Trophoblast cell (in vitro differentiated cells and primary cell): Measurements from ENCODE around the gene GALNT4.

Experiments
- DNase-seq, 2 donors: peaks; one replicate each; pipeline ENCODE4 v3.0.0-alpha.2; 2016
- H2AFZ ChIP-seq: 2 replicates; pipeline ENCODE4 v1.6.1; 2013; ENCODE audit warnings: low read length, moderate library complexity, mild to moderate bottlenecking; ENCODE audit not compliant: insufficient read depth, poor library complexity
- H2AK5ac ChIP-seq: 2 replicates; pipeline ENCODE4 v1.6.1; 2013; ENCODE audit warnings: mild to moderate bottlenecking, low read length
- H2BK120ac ChIP-seq: 2 replicates; pipeline ENCODE4 v1.6.1; 2013; ENCODE audit warnings: low read length, mild to moderate bottlenecking, moderate library complexity; ENCODE audit not compliant: insufficient read depth, poor library complexity
- H2BK12ac ChIP-seq: 2 replicates; pipeline ENCODE4 v1.6.1; 2013; ENCODE audit warnings: mild to moderate bottlenecking, low read length, moderate library complexity
- H2BK5ac ChIP-seq: 2 replicates; pipeline ENCODE4 v1.6.1; 2013; ENCODE audit warnings: low read length, low read depth, moderate library complexity, mild to moderate bottlenecking; ENCODE audit not compliant: poor library complexity
- H3K14ac ChIP-seq: 2 replicates; pipeline ENCODE4 v1.6.1; 2013; ENCODE audit warnings: mild to moderate bottlenecking, low read length
- H3K18ac ChIP-seq: 2 replicates; pipeline ENCODE4 v1.6.1; 2013; ENCODE audit warnings: mild to moderate bottlenecking, low read length
- H3K23ac ChIP-seq: 2 replicates; pipeline ENCODE4 v1.6.1; 2013; ENCODE audit warnings: low read length
- H3K27ac ChIP-seq: 2 replicates; pipeline ENCODE4 v1.5.1; 2013; ENCODE audit warnings: low read depth, mild to moderate bottlenecking, inconsistent platforms, low read length, moderate library complexity
- H3K27me3 ChIP-seq: 2 replicates; pipeline ENCODE4 v1.6.1; 2013; ENCODE audit warnings: inconsistent platforms, mild to moderate bottlenecking, low read length, moderate library complexity; ENCODE audit not compliant: insufficient read depth
- H3K36me3 ChIP-seq, 2 experiments: 1 replicate in 1 of 2; 2 replicates in 1 of 2; pipeline ENCODE4 v1.6.1; 2013; ENCODE audit warnings: low read length in 2 of 2, mild to moderate bottlenecking in 2 of 2, moderate library complexity in 1 of 2; ENCODE audit not compliant: insufficient read depth in 2 of 2, control insufficient read depth in 1 of 2
- H3K4ac ChIP-seq: 2 replicates; pipeline ENCODE4 v1.6.1; 2013; ENCODE audit warnings: low read depth, mild to moderate bottlenecking, low read length, moderate library complexity
- H3K4me1 ChIP-seq, 2 experiments: 1 replicate in 1 of 2; 2 replicates in 1 of 2; pipeline ENCODE4 v1.6.1; 2013; ENCODE audit warnings: low read length in 2 of 2, mild to moderate bottlenecking in 2 of 2, moderate library complexity in 1 of 2; ENCODE audit not compliant: insufficient read depth in 2 of 2, control insufficient read depth in 1 of 2
- H3K4me2 ChIP-seq: 2 replicates; pipeline ENCODE4 v1.6.1; 2013; ENCODE audit warnings: inconsistent platforms, mild to moderate bottlenecking, low read length, moderate library complexity
- H3K4me3 ChIP-seq: 2 replicates; pipeline ENCODE4 v1.5.1; 2013; ENCODE audit warnings: mild to moderate bottlenecking, low read depth, low read length, inconsistent platforms
- H3K79me1 ChIP-seq: one replicate; pipeline ENCODE4 v1.6.1; 2013; ENCODE audit warnings: low read length
- H3K79me2 ChIP-seq: 2 replicates; pipeline ENCODE4 v1.6.1; 2013; ENCODE audit warnings: low read length, mild to moderate bottlenecking; ENCODE audit not compliant: control insufficient read depth, insufficient read depth, poor library complexity
- H3K9ac ChIP-seq: 2 replicates; pipeline ENCODE4 v1.6.1; 2013; ENCODE audit warnings: mild to moderate bottlenecking, low read length
- H3K9me3 ChIP-seq: 2 replicates; pipeline ENCODE4 v1.6.1; 2013; ENCODE audit warnings: low read depth, mild to moderate bottlenecking, control low read depth, inconsistent platforms, low read length; ENCODE audit not compliant: insufficient read depth
- H4K12ac ChIP-seq: 2 replicates; pipeline ENCODE4 v1.6.1; 2013; ENCODE audit warnings: low read depth, mild to moderate bottlenecking, low read length, moderate library complexity
- H4K8ac ChIP-seq: 2 replicates; pipeline ENCODE4 v1.6.1; 2013; ENCODE audit warnings: low read depth, mild to moderate bottlenecking, low read length, moderate library complexity
- H4K91ac ChIP-seq: one replicate; pipeline ENCODE4 v1.6.1; 2013; ENCODE audit warnings: low read depth, mild to moderate bottlenecking, low read length, moderate library complexity
- WGBS: extraction: QIAGEN DNeasy Blood & Tissue Kit; methylation state at CpG from one replicate; pipeline ENCODE4 v1.1.7; 2013; ENCODE audit warnings: missing lambda C conversion rate; ENCODE audit not compliant: insufficient read length, insufficient coverage; ENCODE audit errors: extremely low coverage; 5-methylcytosine and 5-hydroxymethylcytosine counted together

Gene GALNT4

DNA sequence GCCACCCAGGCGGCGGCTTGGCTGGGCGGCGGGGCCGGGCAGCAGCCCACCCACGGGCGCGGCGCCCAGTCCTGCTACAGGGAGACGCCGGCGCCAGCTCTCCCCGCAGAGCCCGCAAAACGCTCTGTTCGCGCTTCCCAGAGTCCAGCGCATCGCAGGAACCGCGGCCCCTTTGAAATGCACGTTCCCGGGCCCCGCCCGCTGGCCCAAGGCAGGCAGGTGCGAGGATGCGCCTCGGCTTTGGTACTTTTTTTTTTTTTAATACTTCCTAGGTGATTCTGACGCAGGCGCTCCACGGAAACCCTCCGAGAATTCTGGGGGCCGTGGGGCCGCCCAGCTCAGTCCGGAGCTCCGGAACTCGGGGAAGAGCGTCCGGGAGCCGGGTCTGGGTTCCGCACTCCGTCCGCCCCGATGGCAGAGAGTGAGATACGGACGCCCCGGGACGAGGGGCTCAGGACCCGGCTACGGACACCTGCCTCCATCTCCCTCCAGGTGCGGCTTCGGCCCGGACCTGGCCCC lies 768 bp upstream of the GALNT4 start:
- Histone ChIP-seq H3K9me3 (no peaks in the 10 kb centered on the region), H3K18ac (peak overlapping the region; percentile 33), H3K4me1 (peaks cover 0 to 3% of the 10 kb centered on the region in 2 experiments), H3K9ac (peak overlapping the region; percentile 38), H3K4me3 (peak overlapping the region; percentile 86), H3K4ac (no peak overlapping the region), H4K12ac (peak overlapping the region; percentile 63), H3K36me3 (peaks cover 2 to 5% of the 10 kb centered on the region in 2 experiments), H3K14ac (peak overlapping the region; percentile 26), H4K91ac (peak overlapping the region; percentile 29), H3K27me3 (no peaks in the 10 kb centered on the region), H3K79me2 (peaks cover 4% of the 10 kb centered on the region), H4K8ac (peak overlapping the region; percentile 78), H3K27ac (peak overlapping the region; percentile 73), H2AK5ac (no peak overlapping the region), H2BK12ac (no peak overlapping the region), H3K23ac (no peak overlapping the region), H3K79me1 (peaks cover 9% of the 10 kb centered on the region), H2BK120ac (peak overlapping the region; percentile 18), H2AFZ (peak overlapping the region; percentile 86), H3K4me2 (peak overlapping the region; percentile 91), H2BK5ac (no peak overlapping the region)
- peak; percentile 9 to 58 for DNase-seq
- no CpG with 5 or more reads among the region's 53 CpGs for WGBS

DNA sequence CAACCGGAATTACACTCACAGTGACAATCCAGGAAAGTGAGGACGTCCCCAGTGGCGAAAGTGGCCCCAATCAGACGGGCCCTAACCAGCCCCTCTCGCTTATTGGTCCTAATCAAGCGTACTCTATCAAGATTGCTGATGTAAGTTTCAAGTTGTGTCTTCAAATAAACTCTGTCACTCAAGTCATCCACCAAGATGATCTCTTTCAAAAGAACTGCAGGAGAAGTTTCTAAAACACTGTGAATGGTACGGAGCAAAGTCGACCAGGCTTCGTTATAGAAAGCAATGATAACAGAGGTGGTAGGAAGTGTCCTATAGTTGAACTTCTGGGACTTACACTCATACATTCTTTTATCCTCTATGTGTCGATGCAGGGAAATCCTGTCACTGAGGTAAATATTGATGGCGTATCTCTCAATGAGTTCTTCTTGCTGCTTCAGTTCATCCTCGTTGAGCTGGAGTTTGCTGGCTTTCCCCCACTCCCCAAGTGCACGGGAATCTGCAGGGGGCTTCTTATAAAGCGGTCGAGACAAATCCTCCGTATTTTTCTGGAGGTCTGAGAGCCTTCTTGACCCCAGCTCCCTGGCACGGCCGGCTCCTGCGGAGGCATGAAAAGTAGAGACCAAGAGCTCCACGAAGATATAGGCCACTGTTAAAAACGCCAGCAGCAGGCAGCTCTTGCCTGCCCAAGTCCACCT lies 604 bp downstream of the GALNT4 start:
- peak overlapping the region; percentile 90 for H3K18ac ChIP-seq
- no peak overlapping the region for H2BK5ac ChIP-seq
- H3K4ac ChIP-seq, result peak overlapping the region; percentile 39
- H3K14ac ChIP-seq, result peak overlapping the region; percentile 80
- peak overlapping the region; percentile 86 for H2AFZ ChIP-seq
- H2BK120ac ChIP-seq, result peak overlapping the region; percentile 85
- H3K9me3 ChIP-seq, result no peaks in the 10 kb centered on the region
- H3K9ac ChIP-seq, result peak overlapping the region; percentile 63
- H3K36me3 ChIP-seq, result peaks cover 2 to 5% of the 10 kb centered on the region in 2 experiments
- H4K12ac ChIP-seq, result peak overlapping the region; percentile 80
- no peaks in the 10 kb centered on the region for H3K27me3 ChIP-seq
- peak overlapping the region; percentile 27 for H2BK12ac ChIP-seq
- DNase-seq, result no peak
- no peak overlapping the region for H2AK5ac ChIP-seq
- H3K4me3 ChIP-seq, result peak overlapping the region; percentile 81
- H4K8ac ChIP-seq, result peak overlapping the region; percentile 96
- H3K79me2 ChIP-seq, result peaks cover 4% of the 10 kb centered on the region
- no CpG with 5 or more reads among the region's 21 CpGs for WGBS
- H3K4me1 ChIP-seq, result peaks cover 0 to 3% of the 10 kb centered on the region in 2 experiments
- H3K27ac ChIP-seq, result peak overlapping the region; percentile 14
- H3K23ac ChIP-seq, result no peak overlapping the region
- H3K4me2 ChIP-seq, result peak overlapping the region; percentile 91
- peaks cover 9% of the 10 kb centered on the region for H3K79me1 ChIP-seq
- H4K91ac ChIP-seq, result peak overlapping the region; percentile 69

GRCh38 chr12:89523393-89523792 lies 1.2 kb downstream of the GALNT4 start:
- no peak overlapping the region for H3K4ac ChIP-seq
- H4K91ac ChIP-seq, result no peak overlapping the region
- H2BK12ac ChIP-seq, result no peak overlapping the region
- no peak overlapping the region for H4K12ac ChIP-seq
- peaks cover 0 to 3% of the 10 kb centered on the region in 2 experiments for H3K4me1 ChIP-seq
- H2BK120ac ChIP-seq, result no peak overlapping the region
- peaks cover 4% of the 10 kb centered on the region for H3K79me2 ChIP-seq
- no peak overlapping the region for H3K18ac ChIP-seq
- DNase-seq, result no peak
- H3K27ac ChIP-seq, result no peak overlapping the region
- peaks cover 2 to 5% of the 10 kb centered on the region in 2 experiments for H3K36me3 ChIP-seq
- no peak overlapping the region for H4K8ac ChIP-seq
- H2AK5ac ChIP-seq, result no peak overlapping the region
- H2BK5ac ChIP-seq, result no peak overlapping the region
- H3K4me2 ChIP-seq, result no peak overlapping the region
- H3K9me3 ChIP-seq, result no peaks in the 10 kb centered on the region
- no peak overlapping the region for H3K23ac ChIP-seq
- WGBS, result no CpG with 5 or more reads among the region's 8 CpGs
- no peak overlapping the region for H3K4me3 ChIP-seq
- peaks cover 9% of the 10 kb centered on the region for H3K79me1 ChIP-seq
- H3K9ac ChIP-seq, result no peak overlapping the region
- no peaks in the 10 kb centered on the region for H3K27me3 ChIP-seq
- H2AFZ ChIP-seq, result no peak overlapping the region
- H3K14ac ChIP-seq, result no peak overlapping the region

DNA sequence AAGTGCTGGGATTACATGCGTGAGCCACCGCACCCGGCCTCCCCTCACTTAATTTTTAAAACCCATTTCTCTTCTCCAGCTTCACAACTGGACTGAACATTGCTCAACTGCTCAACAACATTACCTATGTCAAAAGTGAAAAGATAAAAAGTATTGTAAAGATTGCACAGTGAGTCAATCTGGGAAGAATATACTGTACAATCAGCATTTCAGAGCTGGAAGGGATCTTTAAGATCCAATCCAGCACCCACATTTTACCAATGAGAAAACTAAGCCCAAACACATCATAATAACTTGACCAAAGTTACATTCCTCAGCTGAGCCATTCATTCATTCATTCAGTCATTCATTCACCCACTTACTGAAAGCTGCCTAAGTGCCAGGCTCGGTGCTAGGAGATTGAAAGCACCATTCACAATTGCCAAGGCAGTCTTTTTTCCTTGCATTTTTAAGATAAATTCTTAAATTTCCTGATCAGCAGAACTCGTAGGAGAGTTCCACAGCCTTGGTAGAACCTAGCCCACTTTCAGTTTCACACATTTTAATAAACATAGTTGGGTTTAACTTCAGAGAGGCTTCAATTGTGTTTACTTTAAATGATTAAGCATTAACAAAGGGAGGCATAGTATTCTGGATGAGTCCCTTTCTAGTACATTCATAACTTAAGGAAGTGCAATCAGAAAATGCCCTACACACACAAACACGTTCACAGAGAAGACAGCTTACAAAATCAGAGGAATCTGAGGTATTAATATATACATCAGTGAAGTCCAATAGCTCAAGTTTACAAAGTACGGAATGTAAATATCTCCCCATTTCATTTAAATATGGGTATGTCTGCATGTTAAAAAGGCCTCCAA lies 3.0 kb downstream of the GALNT4 start:
- peaks cover 2 to 5% of the 10 kb centered on the region in 2 experiments for H3K36me3 ChIP-seq
- H3K79me2 ChIP-seq, result peaks cover 4% of the 10 kb centered on the region
- no peak overlapping the region for H4K91ac ChIP-seq
- no peak for DNase-seq
- no peak overlapping the region for H4K8ac ChIP-seq
- H3K18ac ChIP-seq, result no peak overlapping the region
- no peak overlapping the region for H3K4me3 ChIP-seq
- no peak overlapping the region for H2BK120ac ChIP-seq
- H3K9me3 ChIP-seq, result no peaks in the 10 kb centered on the region
- H3K4me1 ChIP-seq, result peaks cover 0 to 3% of the 10 kb centered on the region in 2 experiments
- H3K27ac ChIP-seq, result no peak overlapping the region
- no peak overlapping the region for H3K4me2 ChIP-seq
- no peak overlapping the region for H3K9ac ChIP-seq
- H3K79me1 ChIP-seq, result peaks cover 9% of the 10 kb centered on the region
- H3K23ac ChIP-seq, result no peak overlapping the region
- no peak overlapping the region for H3K4ac ChIP-seq
- H4K12ac ChIP-seq, result no peak overlapping the region
- H2BK5ac ChIP-seq, result no peak overlapping the region
- no peak overlapping the region for H3K14ac ChIP-seq
- H3K27me3 ChIP-seq, result no peaks in the 10 kb centered on the region
- no peak overlapping the region for H2BK12ac ChIP-seq
- no peak overlapping the region for H2AFZ ChIP-seq
- H2AK5ac ChIP-seq, result no peak overlapping the region
- no CpG with 5 or more reads among the region's 7 CpGs for WGBS
